HG03354 (cell line): Measurements from ENCODE around the gene KBTBD6.
"Not testable (repeated sequence)": the region's sequence is repeated elsewhere in the genome, so short reads cannot be mapped to it uniquely, and the experiment has no call there.

Source experiments
- ATAC-seq: cut with Tn5 transposase; IDR thresholded peaks from one replicate; pipeline ENCODE4 v1.9.1; 2021; ENCODE audit warnings: mild to moderate bottlenecking; ENCODE audit not compliant: unreplicated experiment, poor library complexity, severe bottlenecking

The KBTBD6 gene

DNA sequence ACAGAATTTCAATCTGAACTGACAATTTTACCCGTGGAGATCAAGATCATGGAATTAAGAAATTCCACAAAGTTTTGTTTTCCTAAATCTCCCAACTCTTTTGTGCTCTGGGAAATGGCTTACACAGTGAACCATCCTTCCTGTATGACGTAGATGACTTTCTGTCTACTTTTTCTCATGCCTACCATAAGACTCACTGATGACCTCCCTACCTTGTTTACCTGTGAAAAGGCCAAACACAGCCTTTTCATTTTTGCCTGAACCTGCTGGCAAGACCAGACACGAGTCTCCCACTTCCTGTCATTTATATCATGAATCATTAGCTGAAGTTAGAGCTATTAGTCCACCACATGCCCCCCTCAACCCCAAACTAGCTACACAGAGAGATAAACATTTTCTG lies 4.6 kb upstream of the KBTBD6 start:
- ATAC-seq, result no peak

DNA sequence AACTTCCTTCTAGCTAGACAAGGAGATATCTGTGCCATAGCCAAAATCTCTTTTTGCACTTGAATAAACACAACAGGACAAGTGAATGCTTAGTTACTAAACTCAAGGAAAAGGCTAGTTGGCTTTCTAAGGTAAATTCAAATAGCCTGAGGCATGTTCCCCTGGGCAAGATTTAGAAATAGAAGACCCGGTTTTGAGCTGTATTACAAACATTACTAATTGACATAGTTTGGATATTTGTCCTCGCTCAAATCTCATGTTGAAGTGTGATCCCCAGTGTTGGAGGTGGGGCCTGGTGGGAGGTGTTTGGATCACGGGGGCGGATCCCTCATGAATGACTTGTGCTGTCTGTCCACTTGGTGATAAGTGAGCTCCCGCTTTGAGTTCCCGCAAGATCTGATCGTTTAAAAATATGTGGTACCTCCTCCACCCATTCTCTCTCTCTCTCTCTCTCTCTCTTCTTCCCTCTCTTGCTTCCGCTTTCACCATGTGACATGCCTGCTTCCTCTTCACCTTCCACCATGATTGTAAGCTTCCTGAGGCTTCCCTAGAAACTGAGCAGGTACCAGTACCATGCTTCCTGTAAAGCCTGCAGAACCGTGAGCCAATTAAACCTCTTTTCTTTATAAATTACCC lies 3.9 kb upstream of the KBTBD6 start:
- no peak for ATAC-seq

- ATAC-seq, result no peak
These were observed 1.3 kb upstream of the KBTBD6 start for GRCh38 chr13:41133951-41134350.

DNA sequence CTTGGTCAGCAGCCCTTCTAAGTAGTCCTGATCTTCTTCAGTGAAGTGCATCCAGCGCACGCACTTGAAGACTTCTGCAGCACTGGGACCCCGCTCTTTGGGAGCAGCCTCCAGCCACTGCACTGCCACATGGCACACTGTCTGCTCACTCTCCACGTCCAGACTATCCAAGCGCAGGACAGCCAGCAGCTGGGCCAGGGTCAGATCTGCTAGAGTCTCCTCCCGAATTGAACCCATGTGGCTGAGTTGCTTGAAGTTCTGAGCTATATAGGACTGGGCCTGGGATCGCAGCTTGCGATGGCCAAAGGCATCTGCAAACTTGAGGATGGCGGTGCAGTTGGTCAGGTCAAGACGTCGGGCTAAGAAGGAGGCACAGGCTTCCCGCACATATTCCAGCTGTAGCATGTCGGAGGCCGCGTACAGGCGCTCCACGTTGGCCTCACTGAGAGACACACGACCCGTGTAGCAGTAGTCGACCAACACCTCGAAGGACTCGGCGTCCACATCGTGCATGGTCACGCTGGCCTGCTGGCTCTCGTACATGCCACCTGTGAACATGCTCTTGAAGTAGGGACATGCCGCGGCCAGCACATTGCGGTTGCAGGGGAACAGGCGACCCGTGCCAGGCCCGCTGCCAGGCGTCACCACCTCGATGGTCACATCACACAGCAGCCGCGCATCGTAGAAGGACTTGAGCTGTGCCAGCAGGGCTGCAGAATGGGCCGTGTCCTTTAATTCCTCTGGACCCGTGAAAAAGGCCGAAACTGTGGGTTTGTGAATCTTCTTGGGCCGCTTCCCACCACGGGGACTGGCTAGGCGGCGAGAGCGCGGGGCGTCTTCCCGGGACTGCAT lies 716 bp downstream of the KBTBD6 start:
- peak; percentile 17 for ATAC-seq

DNA sequence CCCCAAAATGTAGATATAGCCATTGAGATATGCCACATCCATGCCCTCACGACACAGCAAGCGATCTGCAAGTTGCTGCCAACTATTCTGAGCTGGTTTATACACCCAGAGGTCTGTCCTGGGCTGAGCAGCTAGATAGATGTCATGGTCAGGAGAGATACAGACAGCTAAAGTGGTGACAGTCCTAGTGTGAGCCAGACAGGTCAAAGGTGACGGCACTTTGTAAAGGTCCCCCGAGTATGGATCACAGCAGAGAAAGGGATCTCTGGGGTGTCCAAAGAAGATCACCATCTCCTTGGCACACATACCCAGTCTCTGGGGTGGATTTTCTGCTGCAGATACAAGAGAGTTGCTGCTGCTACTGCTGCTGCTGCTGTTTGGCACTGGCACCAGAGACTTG lies 1.4 kb downstream of the KBTBD6 start:
- ATAC-seq, result not testable (repeated sequence)

- no peak for ATAC-seq
These were observed 2.2 kb downstream of the KBTBD6 start for GRCh38 chr13:41130356-41130755.

GRCh38 chr13:41127701-41128100 lies 4.9 kb downstream of the KBTBD6 start:
- ATAC-seq, result no peak

DNA sequence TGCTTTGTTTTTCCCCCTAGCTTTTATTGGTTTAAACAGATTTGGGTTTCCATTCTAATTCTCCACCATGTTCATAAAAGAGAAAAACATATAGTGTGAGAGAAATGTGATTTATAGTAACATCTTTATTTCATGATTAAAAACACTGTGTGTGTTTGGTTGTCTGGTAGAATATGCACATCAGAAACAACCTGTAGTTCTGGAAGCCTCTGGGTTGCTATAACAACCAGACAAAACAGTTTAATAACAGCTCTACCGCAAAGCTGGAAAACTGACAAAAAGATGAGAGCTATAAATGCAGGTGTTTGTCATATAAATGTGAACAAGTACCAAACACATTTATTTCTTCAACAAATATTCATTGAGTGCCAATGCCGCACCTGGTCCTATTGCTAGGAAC lies 9.8 kb downstream of the KBTBD6 start:
- no peak for ATAC-seq

DNA sequence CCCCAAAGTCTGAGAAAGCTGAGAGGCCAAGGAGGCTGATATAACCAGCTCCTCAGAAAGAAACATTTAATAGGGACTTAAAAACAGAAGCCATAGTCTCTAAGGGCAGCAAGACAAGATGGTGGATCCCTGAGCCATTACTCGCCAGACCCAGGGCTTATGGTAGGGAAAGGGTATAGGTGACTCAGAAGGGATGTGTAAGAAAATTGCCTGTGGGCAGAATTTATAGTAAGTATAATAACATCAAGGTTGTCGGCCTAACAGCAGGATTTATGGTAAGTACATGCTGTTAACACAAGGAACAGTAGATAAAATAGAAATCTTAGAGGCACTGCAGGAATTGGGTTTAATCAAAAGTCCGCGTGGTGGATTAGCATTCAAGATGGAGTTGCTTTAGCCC lies 14.7 kb downstream of the KBTBD6 start:
- no peak for ATAC-seq

DNA sequence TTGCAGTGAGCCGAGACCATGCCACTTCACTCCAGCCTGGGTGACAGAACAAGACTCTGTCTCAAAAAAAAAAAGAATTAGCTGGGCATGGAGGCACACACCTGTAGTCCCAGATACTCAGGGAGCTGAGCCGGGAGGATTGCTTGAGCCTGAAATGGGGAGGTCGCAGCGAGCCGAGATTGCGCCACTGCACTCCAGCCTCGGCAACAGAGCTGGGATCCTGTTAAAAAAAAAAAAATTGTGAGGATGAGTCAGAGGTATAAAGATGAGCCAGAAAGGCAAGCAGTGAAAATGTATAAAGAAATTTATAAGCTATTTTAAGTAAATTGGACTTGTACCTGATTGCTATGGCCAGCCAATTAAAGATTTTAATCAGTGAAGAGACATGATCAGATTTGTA lies 21.1 kb downstream of the KBTBD6 start:
- ATAC-seq, result no peak

GRCh38 chr13:41107584-41108014 lies 25.0 kb downstream of the KBTBD6 start:
- no peak for ATAC-seq

- ATAC-seq, result no peak
These were observed 25.5 kb downstream of the KBTBD6 start for GRCh38 chr13:41107104-41107571.

GRCh38 chr13:41099986-41100385 lies 32.6 kb downstream of the KBTBD6 start:
- ATAC-seq, result no peak

DNA sequence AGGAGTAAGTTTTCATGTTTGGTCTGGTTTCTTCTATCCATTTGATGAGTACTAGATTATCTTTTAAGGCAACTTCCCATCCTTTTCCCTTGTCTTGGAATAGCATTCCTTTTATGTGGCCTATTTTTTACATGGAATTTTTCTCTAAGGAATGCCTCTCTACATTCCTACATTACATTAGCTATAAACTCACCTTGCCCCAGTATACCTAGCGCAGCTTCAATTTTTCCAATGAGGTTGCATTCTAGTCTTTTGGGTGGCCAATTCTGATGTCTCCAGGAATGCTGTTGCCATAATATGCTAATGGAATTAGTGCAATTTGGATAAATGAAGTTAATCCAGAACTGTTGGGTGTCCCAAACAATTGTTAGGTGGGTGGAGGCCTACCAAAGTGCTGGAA lies 33.8 kb downstream of the KBTBD6 start:
- ATAC-seq, result no peak

GRCh38 chr13:41095681-41096080 lies 36.9 kb downstream of the KBTBD6 start:
- ATAC-seq, result not testable (repeated sequence)

DNA sequence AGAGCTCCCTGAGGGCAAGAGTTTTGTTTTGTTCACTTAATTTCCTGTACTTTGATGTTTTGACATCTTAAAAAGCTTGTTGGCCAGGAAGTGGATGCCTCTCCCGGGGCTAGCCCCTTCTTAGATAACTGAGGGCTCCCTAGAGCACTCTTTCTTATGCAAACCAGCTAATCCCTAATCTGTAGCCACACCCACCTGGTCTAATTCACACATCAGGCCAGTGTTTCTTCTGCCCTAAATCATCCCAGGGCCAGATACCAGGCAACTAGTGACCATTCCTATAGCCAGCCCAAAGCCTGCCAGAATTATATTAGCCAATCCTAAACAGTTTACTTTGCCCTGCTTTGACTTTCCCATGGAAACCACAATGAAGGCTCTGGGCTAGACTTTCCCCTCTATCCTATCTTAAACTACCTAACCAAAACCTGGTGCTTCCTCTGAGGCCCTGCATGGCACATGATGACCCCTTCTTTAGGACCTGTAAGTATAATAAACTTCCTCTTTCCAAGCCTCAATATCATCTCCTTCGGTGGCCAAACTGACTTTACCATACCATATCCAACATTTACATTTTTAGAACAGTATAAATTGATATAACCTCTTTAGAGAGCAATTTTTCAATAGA lies 46.5 kb downstream of the KBTBD6 start:
- no peak for ATAC-seq

GRCh38 chr13:41079725-41080124 lies 52.9 kb downstream of the KBTBD6 start:
- no peak for ATAC-seq
